Hindlimb muscle (tissue), 1 donor: ENCODE measurements around the gene CFI. TPM values are rescaled to one million over a fixed set of nuclear protein-coding genes. Genes with fewer than 3 reads are reported as not detected.
A peak's percentile ranks its signal among the peaks of the same experiment; 100 is the strongest.
"Not testable (repeated sequence)": the region's sequence is repeated elsewhere in the genome, so short reads cannot be mapped to it uniquely, and the experiment has no call there.

Experiments used
- DNase-seq: peaks from one replicate; pipeline ENCODE4 v3.0.0-alpha.2; 2013
- polyA plus RNA-seq: library from polyadenylated mRNA; unstranded; fragments of 120-200 nt; gene quantifications from one replicate; pipeline ENCODE4 v1.2.1, GENCODE V29; 2013; ENCODE audit not compliant: insufficient read length

The CFI gene
- polyA plus RNA-seq, 1 donor: 7.3 TPM

DNA sequence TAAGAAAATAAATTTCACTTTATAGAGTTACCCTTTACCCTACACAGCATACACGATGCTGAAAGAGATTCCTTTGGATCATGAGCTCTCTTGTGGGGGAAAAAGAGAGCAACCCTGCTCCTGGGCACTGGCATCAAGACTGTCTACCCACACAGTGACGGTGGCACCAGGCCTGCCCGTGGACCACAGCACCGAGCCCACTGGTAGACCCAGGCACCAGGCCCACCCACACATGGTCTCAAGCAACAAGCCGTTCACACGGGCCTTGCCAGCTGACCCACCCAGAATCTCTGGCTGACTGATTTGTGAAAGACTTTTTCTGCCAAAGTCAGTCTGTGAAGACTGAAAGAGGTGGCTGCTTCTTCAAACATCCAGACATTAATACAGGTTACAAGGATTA is 6.7 kb downstream of the CFI start:
- DNase-seq: no peak

DNA sequence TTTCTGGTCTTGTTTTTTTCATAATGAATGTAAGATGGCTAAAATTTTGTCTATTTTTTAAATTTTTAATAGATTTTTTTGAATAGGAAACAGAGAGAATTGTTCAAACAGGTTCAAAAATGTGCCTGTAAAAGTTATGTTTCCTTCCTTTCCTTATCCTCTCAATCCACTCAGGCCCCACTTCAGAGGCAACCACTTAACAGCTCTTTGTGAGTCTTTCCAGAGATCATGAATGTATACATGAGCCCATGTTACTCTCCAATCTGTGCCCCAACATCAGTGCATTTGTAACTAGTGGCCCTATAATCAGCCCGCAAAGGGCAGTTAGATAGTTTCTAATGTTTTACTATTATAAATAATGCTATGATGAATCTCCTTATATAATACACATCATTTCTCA is 14.0 kb downstream of the CFI start:
- no peak for DNase-seq

- no peak for DNase-seq
Observed at GRCh38 chr4:109786846-109787245, 15.0 kb downstream of the CFI start.

DNA sequence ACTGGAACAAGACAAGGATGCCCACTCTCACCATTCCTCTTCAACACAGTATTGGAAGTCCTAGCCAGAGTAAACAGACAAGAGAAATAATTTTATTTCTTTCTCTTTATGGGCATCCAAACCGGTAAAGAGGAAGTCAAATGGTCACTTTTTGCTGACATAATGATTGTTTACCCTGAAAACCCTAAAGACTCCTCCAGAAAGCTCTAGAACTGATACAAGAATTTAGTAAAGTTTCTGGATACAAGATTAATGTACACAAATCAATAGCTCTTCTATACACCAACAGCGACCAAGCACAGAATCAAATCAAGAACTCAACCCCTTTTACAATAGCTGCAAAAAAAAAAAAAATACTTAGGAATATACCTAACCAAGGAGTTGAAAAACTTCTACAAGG is 19.7 kb downstream of the CFI start:
- not testable (repeated sequence) for DNase-seq

GRCh38 chr4:109764789-109765402 is 36.9 kb downstream of the CFI start:
- peak; percentile 22 for DNase-seq

DNA sequence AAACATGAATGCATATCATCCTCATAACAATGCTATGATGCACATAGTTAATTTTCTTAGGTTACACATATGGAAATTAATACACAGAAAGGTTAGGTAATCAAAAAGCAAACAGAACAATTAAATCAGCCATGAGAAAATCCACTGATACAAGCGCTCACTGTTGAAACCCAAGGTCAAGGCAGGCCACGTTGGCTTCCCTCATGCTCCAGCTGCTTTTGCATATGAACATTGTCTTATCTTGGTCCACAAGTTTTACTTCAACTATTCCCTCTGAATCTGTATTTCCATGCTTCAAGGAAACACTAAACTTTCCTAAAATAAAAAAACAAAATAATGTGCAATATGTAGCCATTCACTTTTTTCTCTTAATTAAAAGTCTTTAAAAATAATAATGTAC is 37.4 kb downstream of the CFI start:
- peak; percentile 22 for DNase-seq

- DNase-seq: no peak
Observed at GRCh38 chr4:109760682-109761081, 41.1 kb downstream of the CFI start.

DNA sequence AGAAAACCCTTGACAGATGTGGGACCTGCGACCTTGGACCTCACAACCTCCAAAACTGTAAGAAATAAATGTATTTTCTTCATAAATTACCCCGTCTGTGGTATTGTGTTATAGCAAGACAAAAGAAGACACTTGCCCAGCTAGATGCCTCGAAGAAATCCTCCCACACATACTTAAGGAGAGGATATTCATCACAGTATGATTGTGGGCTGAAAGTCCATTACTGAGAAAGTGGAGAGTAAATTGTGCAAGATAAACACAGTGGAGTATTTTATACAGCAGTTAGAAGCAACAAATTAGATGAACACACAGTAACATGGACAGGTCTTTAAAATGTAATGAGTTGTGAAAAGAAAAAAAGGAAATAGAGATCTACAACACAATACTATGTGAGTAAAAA is 46.1 kb downstream of the CFI start:
- DNase-seq: no peak

DNA sequence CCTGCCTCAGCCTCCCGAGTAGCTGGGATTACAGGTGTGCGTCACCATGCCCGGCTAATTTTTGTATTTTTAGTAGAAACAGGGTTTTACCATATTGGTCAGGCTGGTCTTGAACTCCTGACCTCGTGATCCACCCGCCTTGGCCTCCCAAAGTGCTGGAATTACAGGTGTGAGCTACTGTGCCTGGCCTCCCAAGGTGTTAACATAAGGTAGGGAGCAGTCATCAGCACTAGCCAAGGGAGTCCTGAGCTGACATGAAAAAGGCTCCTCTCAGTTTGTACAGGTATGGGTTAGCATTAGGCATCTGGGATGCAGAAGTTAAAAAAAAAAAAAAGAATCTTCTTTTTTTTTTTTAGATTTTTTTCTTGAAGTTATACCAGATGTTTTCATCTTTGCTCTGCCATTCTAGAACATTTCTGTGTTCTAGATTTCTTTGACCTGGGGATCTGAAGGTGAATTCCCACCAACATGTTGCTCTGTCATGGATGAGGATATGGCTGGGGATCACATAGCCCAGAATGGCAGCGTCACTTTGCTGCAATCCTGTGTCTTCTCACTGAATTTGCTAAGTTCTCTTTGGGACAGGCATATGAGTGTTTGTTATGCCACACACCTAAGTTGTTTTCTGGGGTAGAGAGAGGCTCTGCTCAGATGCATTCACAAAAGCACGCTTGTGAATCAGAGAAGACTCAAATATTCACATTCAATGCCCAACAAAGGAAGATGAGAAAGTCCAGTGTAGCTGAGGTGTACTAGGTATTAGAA is 47.5 kb downstream of the CFI start:
- no peak for DNase-seq

DNA sequence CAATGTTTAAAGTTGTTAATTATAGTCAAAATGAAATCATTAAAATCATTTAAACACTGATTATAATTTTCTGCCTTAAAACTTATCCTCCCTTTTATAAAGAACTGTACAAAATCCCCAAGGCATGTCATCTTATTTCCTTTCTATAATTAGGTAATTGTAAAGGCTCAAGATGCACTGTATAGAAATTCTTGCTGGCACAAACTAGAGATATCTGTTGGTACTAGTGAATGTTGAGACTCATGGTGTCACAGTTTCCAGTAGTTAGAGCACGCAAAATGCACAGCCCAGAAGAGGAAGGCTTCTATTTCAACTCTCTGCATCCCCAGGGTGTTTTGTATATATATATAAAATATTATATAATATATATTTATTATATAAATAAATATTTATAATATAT is 49.3 kb downstream of the CFI start:
- no peak for DNase-seq

DNA sequence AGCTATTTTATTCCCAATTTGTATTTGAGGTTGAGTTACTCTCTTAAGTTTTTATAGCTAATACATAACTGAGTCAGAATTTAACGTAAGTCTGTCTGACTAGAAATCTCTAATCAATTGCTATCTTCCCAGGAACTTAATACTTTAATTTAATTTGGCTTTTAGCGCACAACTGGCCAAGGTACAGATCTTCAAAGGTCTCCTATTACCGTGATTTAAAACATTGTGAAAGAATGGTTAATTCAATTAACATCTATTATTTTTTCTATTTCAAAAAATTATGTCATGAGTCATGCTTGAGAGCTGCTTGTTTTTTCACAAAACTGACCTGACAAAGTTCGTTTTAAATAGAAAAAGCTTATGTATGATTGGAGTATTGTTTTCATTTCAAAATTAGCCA is 49.9 kb downstream of the CFI start:
- no peak for DNase-seq

DNA sequence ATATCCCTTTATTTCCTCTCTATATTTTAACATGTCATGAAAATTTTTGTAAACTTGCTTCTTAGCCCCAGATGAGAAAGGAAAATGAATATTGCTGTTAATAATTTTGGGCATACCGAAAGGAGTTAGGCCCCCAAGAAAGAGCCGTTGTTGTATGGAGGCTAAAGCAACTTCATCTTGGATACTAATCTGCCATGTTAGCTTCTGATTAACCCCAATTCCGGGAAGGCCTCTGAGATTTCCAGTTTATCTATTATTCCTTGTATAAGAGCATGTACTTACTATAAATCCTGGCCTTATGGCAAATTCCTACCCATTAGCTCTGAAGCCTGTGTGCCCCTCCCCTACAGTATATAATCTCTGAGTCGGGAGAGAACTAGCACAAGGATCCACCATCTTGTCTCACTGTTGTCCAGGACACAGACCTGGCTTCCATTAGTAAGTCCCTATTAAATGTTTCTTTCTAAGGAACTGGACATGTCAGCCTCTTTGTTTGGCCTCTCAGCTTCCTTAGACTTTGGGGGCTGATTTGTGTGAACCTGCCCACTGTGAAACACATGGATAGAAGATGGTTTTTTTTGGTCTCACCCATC is 51.1 kb downstream of the CFI start:
- no peak for DNase-seq

GRCh38 chr4:109749388-109750082 is 52.3 kb downstream of the CFI start:
- DNase-seq: no peak

DNA sequence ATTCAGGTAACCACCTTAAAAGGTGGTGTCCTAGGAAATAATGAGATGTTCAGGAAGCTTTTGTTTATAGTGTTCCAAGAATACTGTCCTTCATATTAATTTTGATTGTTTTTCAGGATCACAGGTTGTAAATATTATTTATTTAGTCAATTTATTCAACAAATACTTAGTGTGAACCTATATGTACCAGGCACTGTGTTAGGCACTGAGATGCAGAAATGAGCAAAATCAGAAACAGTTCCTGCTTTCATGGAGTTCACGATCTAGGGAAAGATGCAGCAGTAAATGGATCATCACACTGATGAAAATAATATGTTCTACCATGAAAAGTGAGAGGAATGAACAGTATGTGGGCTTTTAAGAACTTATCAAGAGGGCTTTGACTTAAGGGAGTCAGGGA is 53.7 kb downstream of the CFI start:
- no peak for DNase-seq

DNA sequence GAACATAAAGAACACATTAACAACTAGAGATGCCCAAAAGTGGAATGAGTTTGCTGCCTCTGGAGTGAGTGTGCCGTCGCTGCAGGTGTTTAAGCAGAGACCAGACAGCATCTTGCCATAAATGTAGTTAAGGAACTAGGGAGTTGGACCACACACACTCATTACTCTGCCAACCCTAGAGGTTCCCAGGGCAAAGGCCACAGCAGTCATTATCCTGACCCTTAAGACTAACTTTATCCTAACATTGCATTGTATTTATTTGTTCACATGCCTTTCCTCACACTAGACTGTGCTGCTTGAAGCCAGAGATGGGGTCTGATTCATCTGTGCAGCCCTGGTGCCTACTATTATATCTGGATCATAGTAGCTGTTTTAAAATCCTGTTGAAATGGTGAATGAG is 55.1 kb downstream of the CFI start:
- DNase-seq: no peak

- DNase-seq: no peak
Observed at GRCh38 chr4:109745830-109746229, 56.0 kb downstream of the CFI start.

DNA sequence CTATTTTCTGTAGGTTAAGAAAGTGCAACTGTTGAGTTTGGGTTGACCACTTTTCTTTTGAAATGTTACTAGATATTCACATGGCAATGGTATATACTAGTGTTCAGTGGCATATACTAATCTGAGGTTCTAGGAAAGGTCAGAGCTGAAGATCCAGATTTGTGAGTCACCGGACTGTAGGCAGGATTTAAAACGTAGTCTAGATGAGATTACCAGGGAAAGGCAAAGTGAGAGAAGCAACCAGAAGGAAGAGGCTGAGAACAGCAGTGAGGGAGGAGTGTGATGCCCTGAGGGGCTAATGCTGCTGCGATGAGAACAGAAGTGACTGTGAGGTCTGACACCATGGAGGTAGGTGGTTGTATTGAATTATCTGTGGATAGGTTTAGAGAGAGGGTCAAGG is 62.3 kb downstream of the CFI start:
- no peak for DNase-seq

GRCh38 chr4:109738104-109738872 is 63.5 kb downstream of the CFI start:
- no peak for DNase-seq

DNA sequence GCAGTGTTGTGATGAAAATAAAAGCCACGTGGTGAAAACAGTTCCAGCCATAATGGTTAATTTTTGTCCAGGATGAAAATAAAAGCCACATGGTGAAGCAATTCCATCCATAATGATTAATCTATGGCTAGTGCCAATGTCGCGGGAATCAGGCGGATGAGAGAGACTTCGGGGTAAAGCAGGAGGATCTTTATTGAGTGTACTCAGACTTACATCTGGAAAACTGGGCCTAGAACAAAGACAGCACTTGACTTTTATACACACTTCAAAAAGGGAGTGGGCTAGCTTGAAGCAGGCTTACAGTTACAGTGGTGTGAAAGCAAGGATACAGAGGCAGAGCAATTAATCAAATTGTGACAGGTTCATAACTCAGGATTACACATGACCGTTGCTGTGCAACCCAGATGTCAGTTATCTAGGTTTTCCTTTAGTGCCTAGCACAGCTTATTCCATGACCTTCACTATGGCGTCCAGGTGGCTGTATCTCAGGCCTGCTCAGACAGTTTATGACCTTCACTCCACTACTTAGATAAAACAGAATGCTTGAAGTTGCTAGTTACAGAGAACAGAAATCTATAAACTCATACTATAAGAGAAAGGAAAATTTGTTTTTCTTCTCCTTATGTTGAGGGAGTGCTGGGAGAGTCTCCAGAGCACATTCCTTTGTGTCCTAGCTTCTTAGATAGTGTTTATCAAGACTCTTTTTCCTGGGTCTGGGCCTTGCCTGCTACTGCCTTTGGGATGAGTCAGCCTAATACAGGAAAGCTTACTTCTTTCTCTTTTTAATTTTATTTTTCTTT is 66.0 kb downstream of the CFI start:
- DNase-seq: no peak

DNA sequence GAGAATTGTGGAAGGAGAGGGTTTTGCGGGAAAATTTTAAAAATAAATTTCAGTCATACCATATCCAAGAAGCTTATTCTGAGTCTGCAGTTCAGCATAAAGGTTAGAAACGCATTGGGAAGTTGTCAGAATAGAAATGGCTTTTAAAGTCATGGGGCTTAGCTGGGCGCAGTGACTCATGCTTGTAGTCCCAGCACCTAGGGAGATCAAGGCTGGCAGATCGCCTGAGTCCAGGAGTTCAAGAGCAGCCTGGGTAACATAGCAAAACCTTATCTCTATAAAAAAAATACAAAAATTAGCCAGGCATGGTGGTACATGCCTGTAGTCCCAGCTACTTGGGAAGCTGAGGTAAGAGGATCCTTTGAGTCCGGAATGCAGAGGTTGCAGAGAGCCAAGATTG is 68.1 kb downstream of the CFI start:
- DNase-seq: no peak

DNA sequence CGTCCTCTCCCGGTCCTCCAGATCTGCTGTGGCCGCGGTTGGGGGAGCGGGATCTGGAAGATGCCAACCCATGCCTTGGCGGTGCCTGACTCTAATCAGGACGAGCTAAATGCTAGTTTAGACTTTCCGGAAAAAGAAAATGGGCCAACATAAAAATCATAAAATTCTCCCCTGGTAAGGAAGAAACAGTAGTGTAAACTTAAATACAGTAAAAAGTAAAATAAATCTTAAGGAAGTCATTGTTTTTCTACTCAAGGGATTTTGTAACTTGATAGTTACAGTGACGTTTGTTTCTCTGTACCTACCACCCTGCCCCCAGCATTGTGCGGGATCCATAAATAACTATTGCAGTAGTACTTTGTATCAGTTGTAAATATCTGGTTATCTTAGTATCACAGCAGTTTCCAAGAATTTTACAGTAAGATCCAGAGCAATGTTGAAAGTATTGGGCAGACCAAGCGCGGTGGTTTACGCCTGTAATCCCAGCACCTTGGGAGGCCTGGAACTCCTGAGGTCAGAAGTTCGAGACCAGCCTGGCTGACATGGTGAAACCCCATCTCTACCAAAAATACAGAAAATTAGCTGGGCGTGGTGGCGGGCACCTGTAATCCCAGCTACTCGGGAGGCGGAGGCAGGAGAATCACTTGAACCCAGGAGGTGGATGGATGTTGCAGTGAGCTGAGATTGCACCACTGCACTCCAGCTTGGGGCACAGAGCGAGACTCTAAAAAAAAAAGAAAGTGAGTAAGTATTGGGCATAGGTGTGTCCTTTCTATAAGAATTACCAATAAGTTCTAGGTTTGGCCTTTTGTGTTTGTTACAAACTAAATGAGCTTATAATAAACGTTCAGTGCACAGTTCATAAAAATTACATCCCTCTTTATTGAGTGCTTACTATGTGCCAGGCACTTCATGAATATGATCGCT is 70.9 kb downstream of the CFI start:
- no peak for DNase-seq
